SU-DHL-6 (cell line): Measurements from ENCODE around the gene SERINC5.

Source experiments
- EZH2phosphoT487 ChIP-seq: fragments of 200-600 bp; sonication (generic), shearing (Covaris generic); conservative IDR thresholded peaks from 2 replicates; pipeline ENCODE4 v1.6.1; 2018; ENCODE audit warnings: mild to moderate bottlenecking, antibody characterized with exemption, low read length, moderate library complexity, mixed read lengths
- TF ChIP-seq, protein P1 (sequence below): fragments of 200-600 bp; sonication (generic); IDR thresholded peaks from one replicate; pipeline ENCODE4 v1.5.1; 2017; ENCODE audit warnings: antibody characterized with exemption, mild to moderate bottlenecking, low read length, moderate library complexity; ENCODE audit not compliant: insufficient read depth, poor library complexity, severe bottlenecking

- no peak for TF ChIP-seq EZH2phosphoT487
- TF ChIP-seq, protein P1, sequence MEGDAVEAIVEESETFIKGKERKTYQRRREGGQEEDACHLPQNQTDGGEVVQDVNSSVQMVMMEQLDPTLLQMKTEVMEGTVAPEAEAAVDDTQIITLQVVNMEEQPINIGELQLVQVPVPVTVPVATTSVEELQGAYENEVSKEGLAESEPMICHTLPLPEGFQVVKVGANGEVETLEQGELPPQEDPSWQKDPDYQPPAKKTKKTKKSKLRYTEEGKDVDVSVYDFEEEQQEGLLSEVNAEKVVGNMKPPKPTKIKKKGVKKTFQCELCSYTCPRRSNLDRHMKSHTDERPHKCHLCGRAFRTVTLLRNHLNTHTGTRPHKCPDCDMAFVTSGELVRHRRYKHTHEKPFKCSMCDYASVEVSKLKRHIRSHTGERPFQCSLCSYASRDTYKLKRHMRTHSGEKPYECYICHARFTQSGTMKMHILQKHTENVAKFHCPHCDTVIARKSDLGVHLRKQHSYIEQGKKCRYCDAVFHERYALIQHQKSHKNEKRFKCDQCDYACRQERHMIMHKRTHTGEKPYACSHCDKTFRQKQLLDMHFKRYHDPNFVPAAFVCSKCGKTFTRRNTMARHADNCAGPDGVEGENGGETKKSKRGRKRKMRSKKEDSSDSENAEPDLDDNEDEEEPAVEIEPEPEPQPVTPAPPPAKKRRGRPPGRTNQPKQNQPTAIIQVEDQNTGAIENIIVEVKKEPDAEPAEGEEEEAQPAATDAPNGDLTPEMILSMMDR = no peak
These were observed 13.1 kb upstream of the SERINC5 start for GRCh38 chr5:80268916-80269315.
